ENCODE data around the gene ADAMTS17.
A peak's percentile ranks its signal among the peaks of the same experiment; 100 is the strongest.

Gene ADAMTS17

DNA sequence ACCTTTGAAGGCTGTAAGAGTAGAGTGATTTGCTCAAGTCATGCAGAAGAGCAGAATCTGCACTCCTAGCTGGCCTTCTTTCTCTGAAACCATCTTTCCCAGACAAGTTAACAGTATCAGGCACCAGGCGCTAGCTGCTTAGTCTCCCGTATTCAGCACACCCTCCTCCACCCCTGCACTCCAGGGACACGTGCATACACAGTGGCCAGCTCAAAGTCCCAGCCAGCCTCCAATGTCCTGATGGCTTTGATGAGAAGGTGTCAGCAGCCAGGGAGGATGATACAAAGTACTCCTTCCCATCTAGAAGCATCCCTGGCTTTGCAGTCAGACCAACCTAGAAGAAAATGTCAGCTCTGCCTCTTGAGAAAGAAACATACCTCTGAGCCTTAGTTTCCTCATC is 177.8 kb downstream of the ADAMTS17 start:
- DNase-seq: no peak

DNA sequence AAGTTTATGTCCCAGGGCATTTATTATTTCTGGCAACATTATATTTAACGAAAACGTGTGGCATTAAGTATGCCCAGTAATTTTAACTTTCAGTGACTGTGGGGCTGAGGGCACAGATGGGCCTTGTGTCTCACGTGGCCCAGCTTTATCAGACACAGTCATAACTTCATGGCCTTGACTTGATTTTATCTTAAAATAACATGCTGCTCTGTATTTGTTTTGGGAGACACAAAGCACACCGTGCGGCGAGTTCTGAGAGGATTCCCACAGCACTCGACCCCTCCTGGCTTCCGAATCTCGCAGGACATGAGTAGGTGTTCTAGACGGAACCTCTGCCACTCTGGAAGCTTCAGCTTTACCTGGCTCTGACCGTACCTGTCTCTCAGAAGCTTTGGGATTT is 180.8 kb downstream of the ADAMTS17 start:
- DNase-seq: no peak

DNA sequence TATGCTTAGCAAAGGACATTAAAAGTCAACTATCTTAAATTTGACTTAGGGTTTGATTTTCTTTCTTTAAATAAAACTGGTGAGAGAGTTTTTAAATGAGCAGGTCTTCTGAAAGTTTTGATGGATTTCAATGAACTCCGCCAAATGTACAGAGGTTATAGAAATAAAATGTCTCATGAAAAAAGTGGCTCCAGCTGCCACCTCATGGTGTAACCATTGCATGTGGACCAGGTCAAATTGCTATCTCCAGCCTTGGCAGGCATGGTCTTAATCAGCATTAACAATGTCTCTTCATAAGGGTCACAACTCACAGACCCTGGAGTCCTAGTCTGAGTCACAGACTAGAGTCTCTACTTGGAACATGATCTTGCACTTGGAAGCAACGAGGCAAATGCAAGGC is 182.3 kb downstream of the ADAMTS17 start:
- no peak for DNase-seq

DNA sequence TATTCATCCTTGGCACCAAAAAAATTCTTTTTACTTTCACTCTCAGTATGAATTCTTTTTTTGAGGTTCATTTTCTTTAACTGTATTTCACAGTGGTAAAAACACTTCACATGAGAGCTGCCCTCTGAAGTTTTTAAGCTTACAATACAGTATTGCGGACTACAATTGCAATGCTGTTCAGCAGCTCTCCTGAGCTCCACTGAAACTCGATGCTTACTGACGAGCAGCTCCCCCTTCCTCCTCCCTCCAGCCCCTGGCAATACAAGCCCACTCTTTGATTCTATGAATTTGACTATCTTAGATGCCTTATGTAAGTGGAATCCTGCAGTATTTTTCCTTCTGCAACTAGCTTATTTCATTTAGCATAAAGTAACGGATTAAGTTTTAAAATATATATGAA is 183.4 kb downstream of the ADAMTS17 start:
- DNase-seq: no peak

DNA sequence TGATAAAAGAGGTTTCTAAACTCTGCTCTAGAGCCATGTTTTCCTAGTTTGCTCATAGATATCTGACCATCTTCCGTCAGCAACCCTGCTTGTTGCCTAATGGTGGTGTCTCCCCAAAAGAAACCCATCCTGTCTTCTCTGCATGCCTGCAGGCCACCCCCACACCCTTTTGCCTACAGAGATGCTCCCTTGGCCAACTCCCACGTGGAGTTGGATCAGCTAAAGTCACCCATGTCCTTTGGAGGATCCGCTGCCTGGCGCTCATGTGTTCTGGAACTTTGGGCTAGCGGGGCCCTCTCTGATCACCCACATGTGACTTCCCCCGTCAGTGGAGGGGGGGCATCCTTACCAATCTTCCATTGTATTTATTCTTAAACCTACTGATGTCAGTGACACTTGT is 185.6 kb downstream of the ADAMTS17 start:
- DNase-seq: no peak

DNA sequence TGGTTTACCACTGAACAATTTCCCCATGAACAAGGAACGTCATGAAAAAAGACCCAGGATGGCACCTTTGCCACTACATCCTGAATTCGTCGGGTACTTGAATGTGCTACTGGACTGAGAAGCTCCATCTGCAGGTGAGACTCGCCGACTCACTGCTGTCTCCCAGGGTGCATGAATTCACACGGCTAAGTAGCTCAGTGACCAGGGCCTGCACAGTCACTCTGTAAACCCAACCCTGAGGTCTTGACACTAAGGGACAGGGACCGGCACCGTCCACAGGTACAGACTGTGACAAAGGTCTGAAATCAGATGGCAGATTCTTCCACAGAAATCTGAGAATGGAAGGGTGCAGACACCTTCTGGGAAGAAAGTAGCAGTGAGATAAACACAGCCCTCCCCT is 187.4 kb downstream of the ADAMTS17 start:
- no peak for DNase-seq

DNA sequence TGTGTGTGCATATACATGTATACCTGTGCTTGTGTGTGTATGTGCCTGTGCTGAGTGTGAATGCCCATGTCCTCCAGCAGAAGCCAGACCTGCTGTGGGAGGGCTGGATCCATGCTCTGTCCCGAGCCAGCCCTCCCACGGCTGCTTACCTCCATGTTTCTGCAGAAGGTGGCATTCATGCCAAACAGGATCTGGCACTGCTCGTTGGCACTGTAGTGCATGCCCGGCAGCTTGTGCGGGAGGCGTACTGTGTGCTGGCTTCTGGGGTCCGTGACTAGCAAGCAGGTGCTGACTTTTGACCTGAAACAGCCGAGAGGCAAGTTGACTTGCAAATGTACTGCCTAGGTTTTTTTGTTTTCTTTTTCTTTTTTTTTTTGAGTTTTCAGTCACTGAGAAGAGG is 189.3 kb downstream of the ADAMTS17 start:
- no peak for DNase-seq

DNA sequence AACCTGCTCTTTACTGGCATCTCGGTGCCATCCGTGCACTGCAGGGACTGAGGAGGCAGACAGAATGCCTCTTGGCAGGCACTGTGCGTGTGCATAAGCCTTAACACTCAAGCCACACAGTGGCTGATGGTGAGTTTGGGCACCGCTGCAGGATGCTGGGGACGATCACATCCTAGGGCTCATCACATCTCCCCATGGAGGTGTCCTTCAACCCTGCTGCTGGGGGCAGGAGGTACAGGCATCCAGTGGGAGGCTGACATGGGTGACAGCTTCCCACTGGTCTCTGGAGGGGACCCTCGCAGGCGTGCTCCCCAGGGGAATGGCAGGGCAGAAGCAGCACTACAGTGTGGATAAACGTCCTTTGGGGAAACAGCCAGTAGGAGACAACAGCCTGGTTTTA is 190.9 kb downstream of the ADAMTS17 start:
- no peak for DNase-seq

DNA sequence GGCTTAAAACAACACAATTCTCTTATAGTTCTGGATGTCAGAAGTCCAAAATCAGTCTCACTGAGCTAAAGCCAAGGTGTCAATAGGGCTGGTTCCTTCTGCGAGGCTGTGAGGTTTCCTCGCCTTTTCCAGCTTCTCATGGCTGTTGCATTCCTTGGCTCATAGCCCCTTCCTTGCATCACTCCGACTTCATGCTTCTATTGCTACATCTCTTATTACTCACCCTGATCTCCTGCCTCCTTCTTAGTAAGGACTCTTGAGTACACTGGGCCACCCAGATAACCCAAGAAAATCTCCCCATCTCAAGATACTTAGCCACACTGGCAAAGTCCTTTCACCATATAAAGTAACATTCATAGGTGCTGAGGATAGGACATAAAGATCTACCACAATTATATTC is 193.9 kb downstream of the ADAMTS17 start:
- DNase-seq: no peak

DNA sequence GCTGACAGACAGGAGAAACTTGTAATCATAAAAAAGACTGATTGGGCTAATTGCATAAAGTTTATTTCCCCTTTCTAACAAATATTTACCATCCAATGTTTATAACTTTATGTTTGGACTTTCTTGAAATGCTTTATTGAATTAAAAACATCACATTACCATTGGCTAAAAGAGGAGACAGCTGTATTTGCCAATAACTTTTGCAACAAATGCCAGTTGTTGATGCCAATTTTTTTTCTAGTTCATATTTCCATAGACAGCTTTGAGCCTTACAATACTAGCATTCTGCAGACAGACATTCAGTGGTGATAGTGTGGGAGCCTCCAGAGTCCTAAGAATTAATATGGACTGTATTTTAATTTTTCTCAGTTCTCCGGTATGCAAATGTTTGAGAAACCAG is 198.4 kb downstream of the ADAMTS17 start:
- DNase-seq: no peak

DNA sequence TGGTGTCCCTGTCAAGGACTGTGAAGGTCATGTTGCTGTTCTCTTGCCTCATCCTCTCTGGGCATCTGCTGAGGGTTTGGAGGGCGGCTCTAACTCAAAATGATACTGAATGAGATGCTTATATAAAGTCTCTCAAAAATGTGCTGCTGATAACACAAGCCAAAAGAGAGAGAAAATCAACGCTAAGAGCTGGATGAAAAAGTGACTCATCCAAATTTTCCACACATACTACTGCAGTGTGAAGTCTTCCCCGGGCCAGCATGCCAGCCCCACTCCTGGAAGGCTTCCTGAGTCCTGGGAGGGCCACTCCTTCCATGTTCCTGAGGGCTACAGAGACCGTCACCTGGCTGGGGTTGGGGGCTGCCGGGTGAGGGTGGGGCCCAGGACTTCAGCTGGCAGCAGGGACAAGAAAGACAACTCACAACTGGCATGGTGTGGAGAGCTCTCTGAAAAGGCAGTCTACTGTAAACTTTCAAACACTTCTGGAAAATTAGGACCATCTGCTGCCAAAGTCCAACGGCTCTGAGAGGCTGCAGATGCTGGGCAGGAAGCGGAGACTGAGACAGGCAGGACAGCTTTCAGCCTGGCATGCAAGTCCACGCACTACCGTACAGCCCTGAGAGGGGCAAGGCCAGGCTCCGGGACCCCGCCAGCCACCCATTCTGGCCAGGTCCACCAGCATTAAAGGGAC is 200.3 kb downstream of the ADAMTS17 start:
- DNase-seq: no peak

DNA sequence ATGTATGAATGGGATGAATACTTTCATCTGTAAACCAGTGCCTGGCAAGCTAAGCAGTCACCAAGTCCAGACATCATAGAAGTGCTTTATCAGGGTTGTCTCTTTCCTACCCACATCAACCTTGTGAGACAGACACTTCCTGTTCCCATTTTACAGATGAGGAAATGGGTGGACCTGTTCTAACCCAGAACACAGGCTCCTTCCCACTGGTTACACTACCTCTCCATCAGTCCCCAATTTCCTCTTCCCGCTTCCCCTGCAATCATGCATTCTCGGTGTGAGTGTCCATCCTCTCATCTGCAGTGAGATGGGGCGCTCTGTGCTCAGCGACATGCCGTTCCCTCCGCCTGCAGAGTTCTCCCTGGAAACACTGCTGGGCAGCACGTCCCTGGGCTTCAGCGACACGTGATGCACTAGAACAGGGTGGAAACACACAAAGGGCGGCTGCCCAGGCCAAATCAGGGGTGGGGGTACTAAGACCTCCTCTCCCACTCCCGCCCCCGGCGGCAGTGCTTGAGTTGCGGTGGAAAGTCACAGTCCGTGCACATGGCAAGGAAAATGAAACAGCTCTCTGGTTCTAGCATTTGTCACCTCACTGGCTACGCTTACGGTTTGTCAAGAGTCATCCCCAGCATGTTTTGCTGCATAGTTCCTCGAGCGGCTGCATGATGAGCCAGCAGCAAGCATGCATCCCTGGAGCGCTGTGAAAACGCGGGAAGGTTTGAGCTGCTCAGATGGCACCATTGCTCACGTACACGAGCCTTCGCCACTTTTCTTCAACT is 201.1 kb downstream of the ADAMTS17 start:
- no peak for DNase-seq

DNA sequence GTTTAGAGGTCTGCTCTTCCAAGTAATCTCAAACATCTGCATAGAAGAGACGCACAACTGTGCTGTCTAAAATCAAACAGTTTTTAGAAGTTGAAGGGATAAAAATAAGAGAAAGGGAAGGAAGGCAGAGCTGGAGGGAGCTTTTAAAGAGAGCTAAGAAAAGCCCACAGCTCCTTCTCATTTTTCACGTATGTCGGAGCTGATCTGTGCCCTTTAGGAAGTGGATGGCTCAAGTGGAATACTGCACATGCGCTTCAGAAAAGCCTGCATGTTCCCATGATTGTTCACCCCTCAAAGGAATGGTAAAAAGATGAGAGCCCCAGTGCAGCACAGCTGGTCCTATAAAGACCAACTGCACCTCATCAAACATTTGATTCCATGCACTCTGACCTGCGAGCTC is 207.2 kb downstream of the ADAMTS17 start:
- no peak for DNase-seq

DNA sequence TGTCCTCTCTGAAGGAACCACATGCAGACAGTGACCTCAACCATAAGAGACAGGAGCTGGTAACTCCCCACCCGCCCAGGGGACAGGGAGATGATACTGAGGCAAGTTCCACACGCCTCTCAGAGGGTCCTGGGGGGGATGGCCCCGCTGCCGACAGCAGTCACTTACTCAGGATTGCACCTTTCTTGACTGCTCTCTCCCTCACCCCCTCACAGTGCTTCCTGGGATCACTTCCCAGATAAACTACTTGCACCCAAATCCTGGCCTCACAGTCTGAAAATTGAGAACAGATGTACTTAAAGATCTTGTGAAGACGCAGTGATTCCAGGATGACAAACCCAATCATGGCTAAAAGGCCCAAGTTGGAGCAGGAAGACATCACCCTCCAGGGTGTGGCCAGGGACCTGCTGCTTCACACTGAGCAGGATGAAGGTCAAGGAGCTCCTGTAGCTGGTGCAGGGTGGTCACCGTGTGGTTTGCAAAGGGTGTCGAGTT is 207.6 kb downstream of the ADAMTS17 start:
- no peak for DNase-seq

DNA sequence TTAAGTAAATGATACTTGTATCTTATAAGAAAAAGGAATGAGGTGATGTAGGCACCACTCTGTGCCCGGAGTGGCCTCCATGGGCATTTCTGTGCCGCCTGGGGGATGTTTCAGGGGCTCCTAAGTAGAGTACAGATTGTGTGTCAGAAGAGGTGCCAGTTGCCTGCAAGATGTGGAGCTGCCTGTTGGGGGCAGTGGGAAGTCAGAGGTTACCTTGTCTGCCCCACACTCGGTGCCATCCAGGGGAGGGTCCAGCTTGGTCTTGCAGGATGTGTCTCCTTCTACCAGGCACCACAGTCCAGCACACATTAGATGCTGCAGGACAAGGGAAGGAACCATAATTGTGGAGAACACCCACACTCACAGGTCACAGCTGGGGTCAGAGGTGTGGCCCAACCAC is 208.8 kb downstream of the ADAMTS17 start:
- DNase-seq: no peak

DNA sequence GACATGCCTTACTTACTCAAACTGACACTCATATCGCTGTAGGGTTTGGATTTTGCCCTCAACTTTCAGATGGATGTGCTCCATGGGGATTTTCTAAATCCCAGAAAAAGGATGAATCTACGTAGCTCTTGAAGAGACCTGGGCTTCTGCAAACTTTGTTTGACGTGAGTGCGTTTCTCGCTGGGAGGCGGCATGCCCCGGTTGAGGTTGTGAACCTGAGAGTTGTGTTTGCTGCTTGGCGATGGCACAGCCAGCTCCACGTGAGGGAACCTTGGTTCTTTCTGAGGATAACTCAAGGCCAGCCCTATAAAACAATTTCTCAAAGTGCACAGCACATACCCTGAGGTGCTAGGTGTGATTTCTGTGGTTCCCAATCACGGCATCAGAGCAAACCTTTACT is 209.5 kb downstream of the ADAMTS17 start:
- DNase-seq: no peak

DNA sequence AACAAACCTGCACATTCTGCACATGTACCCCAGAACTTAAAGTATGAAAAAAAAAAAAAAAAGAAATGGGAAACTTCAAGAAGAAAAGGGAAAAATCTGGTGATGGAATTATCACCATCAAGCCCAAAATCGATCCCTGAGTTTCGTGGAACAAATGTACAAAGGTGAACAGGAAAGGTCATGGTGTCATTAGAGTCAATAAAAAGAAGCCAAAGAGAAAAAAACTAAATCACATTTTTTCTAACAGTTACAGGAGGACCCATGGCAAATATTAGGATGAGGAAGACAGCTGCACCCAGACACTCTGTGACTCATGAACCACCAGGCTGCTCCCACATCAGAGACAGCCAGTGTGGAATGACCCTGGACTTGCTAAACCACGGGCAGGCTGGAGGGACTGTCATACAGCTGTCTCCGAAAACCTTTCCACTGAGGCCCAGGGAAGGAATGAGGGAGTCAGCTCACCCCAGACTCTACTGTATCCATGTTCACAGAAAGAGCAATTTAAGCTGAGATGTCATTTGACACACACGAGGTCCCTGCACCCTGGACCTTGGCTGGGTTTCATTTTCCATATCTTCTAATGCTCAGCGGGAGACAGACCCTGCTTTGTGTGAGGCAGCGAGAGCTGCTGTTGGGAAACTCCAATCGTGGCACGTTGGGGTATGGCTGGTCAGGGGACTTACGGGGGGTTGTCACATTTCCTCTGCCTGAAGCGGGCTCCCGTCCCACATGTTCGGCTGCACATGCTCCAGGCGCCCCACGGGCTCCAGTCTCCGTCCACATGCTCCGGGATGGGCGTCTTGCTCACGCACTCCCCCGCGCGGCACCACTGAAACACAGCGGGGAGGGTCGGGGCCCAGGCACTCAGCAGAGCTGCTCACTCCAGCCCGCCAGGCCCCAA is 210.2 kb downstream of the ADAMTS17 start:
- peak; percentile 49 for DNase-seq

DNA sequence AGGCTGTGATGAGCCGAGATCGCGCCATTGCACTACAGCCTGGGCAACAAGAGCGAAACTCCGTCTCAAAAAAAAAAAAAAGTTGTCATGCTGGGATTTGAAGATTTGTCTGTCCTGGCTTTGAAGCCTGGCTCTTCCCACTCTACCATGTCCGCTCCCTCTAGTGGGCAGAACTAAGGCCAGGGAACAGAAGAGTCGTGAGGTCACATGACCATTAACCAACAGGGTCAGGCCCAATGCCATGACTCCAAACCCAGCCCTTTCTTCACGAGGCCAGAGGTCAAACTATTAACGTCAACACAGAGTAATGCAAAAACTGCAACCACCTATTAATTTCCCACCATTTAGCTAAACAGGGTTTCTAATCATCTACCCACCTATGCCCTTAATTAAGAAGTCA is 212.1 kb downstream of the ADAMTS17 start:
- DNase-seq: no peak

DNA sequence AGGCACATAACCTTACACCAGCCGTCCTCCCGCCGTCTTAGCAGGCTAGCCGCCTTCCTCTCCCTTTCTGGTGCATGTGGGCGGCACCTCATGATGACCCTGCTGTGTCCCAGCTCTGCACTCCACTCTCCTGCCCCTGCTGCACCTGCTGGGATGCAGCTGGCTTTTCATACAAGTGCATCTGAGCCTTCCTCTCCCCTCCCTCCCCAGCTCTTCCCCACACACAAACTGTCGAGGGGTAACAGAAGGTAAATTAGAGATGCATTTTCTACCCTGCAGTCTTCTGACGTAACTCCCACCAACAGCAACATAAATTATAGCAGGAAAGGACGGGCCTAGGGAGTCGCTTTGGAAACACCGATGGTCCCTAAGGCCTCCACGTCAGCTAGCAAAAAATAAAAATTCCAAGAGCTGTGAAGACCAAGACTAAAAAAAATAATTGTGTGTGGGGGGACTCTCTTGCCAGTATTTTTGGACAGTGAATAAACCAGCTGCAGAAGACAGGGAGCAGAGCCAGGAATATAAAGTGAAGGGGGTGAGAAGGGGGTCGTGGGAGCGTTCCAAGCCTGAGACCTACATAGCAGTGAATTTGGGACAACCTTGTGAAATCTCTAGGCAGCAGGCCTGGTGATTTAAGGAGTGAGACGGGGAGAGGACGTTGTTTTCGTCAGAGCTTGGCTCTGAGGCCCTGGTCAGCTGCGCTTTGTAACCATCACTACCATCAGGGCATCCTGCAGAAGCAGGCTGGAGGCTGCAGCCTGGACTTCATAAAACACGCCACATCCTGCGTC is 216.2 kb downstream of the ADAMTS17 start:
- no peak for DNase-seq

DNA sequence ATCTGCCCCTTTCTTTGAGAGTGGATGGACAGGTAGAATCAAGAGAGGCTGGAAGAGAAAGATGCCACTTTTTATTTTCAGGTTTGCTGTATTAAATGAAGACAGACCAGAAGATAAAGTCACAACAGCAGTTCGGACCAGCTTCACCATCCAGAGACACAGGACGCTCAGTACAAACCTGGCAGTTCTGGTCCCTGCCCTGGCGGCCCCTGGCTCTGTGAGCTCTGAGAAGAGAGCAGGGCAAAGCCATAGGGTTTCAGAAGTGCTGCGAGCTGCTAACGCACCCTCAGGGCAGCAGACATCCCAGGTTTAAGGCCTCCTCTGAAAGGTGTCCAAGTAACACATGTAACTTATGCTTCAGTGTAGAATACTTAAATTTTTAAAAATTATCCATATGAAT is 216.8 kb downstream of the ADAMTS17 start:
- DNase-seq: no peak

DNA sequence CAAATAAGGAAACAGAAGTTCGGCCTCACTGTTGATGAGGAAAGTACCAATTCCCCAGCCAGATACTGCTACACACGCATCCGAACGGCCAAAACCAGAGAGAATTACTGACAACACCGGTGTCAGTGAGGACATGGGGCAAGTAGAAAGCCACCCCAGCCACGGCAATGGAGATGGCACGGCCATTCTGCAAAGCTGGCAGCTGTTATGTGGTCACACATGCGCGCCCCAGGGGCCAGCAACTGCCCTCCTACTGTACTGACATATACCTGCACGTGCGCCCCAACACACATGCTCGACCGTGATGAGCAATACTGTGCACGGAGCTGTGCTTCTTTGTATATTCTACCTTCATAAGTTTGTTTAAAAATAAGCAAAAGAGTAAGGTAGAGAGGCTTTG is 217.4 kb downstream of the ADAMTS17 start:
- no peak for DNase-seq

DNA sequence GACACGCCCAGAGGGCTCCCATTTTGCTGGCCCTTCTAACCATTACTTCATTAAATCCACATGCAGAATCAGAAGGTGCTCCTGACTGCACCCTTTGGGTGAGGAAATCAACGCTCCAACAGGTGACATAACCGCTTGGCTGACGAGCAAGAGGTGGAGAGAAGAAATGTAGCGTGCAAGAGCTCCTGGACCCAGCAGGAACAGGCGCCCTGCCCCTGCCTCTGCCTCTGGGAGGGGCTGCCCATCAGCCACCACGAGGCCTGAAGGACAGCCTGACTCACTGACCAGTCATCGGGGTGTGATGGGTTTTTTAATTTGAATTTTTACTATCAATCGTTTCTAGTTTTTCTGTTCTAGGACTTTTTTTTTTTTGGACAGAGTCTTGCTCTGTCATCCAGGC is 218.2 kb downstream of the ADAMTS17 start:
- DNase-seq: no peak

DNA sequence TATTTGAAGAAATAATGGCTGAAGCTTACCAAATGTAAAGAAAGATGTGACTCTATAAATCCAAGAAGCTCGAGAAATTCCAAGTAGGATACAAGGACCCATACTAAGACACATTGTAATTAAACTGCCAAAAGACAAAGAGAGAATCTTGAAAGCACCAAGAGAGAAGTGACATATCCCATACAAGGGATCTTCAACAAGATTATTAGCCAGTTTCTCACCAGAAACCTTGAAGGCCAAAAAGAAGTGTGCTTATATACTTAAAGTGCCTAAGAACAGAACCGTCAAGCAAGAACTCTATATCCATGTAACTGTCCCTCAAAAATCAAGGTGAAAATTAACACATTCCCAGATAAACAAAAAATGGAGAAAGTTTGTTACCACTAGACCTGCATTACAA is 220.5 kb downstream of the ADAMTS17 start:
- DNase-seq: no peak
